LNCaP clone FGC (cell line): ENCODE results near the gene FIGNL2.
A peak's percentile ranks its signal among the peaks of the same experiment; 100 is the strongest.

ENCODE experiments used
- DNase-seq: peaks from one replicate; pipeline ENCODE4 v3.0.0-alpha.2; 2011; ENCODE audit warnings: low read depth
- H3K4me3 ChIP-seq: 2 replicates; pipeline ENCODE4 v1.5.1; 2011; ENCODE audit warnings: mild to moderate bottlenecking, low read depth, low read length, control low read depth
- CTCF ChIP-seq: IDR thresholded peaks from 2 replicates; pipeline ENCODE4 v1.5.1; 2012; ENCODE audit warnings: mild to moderate bottlenecking; ENCODE audit not compliant: control insufficient read depth, insufficient read depth; ENCODE audit errors: extremely low read depth

The FIGNL2 gene

GRCh38 chr12:51821440-51822260 lies 26.9 kb downstream of the FIGNL2 start:
- DNase-seq, result no peak
- H3K4me3 ChIP-seq, result peak overlapping the region; percentile 39
- no peak for TF ChIP-seq CTCF

GRCh38 chr12:51820526-51821439 lies 27.7 kb downstream of the FIGNL2 start:
- H3K4me3 ChIP-seq, result peak overlapping the region; percentile 39
- DNase-seq, result no peak
- peak; percentile 38; the same call in 1 of the 2 replicates for TF ChIP-seq CTCF

- no peak for DNase-seq
- peak overlapping the region; percentile 19; the same call in 1 of the 2 replicates for H3K4me3 ChIP-seq
- no peak for TF ChIP-seq CTCF
Observed at GRCh38 chr12:51819736-51820525, 28.6 kb downstream of the FIGNL2 start.

GRCh38 chr12:51818566-51819300 lies 29.8 kb downstream of the FIGNL2 start:
- H3K4me3 ChIP-seq, result no peak overlapping the region
- no peak for DNase-seq
- TF ChIP-seq CTCF, result no peak

GRCh38 chr12:51818086-51818485 lies 30.4 kb downstream of the FIGNL2 start:
- H3K4me3 ChIP-seq, result no peak overlapping the region
- TF ChIP-seq CTCF, result no peak
- no peak for DNase-seq
